GM10847 (cell line): ENCODE data around the gene ZNF213.

ENCODE experiments used
- POLR2A ChIP-seq: IDR thresholded peaks from 2 replicates; pipeline ENCODE4 v1.6.1; 2011; ENCODE audit not compliant: insufficient read length; ENCODE audit errors: extremely low read depth

Gene ZNF213

DNA sequence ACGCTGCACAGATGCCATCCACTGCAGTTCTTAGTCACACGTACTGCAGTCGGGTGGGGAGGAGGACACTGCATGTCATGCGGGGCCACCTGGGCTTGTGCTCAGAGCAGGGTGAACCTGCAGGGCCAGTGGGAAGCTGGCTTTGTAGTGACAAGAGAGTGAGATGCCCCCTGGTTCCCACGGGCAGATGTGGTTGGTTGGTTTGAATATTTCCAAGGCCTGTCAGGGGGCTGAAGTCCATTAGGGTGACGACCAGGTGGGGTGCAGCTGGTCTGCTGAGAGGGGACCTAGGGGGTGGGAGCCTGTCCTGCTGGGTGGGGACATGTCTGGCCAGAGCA lies 14.3 kb downstream of the ZNF213 start:
- no peak for TF ChIP-seq POLR2A

DNA sequence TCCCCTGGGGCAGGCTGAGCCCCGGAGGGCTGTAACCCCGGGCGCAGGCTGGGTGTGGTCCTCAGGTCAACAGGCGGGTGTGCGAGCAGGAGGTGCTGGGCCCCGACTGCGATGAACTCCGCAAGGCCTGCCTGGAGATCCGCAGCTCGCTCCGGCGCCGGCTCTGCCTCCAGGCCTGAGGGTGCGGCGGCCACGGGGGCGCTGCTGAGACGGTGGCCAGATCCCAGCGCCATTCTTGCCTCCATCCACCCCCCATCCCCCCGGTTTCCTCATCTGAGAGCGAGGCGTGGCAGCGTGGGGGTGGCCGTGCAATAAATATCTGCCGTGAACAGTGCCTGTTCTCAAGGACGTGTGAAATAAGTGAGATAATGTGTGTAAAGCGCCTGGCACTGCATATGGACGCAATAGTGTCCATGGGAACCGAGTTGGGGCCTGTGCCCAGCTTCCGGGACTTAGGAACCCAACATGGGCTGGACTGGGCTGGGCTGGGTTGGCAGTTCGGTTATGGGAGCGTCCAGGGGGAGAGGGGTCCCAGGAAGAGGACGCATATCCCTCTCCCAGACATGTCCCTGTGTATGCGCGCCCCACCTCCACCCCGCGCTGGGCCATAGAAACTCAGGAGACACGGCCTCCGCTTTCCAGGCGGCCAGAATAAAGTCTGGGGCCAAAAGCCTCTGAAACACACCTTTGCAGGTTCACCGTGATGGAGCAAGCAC lies 15.0 kb downstream of the ZNF213 start:
- no peak for TF ChIP-seq POLR2A

DNA sequence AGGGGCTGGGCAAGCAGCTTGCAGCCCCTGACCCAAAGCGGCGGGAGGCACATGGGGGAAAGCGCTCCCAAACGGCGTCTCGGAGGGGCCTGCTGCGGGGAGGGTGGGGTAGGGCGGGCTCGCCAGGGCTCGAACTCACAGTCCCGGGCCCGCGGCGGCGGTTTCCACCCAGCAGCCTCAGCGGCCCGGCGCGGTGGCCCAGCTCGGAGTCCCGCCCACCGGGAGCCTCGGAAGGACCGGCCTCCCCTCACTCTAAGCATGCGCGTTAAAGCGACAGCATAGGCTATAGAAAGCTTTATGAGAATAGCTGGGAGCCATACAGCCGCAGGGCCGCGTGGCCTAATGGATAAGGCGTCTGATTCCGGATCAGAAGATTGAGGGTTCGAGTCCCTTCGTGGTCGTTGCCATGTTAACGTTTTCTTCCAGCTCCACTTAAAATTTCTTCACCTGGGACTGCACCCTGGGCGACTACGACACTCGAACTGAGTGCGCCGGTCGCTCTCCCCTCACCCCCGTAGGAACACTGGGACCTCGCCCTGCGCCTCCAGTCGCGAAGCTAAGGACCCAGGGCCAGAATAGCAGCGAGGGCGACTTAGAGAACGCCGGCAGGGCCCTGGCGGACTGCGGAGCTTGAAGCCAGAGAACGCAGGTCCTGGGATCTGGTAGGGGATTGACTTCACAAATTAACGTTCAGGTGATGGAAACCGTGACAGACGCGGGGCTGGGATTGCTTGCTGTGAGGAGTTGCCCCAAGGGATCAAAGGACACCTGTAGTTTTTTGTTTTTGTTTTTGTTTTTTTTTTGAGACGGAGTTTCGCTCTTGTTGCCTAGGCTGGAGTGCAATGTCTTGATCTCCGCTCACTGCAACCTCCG lies 15.8 kb downstream of the ZNF213 start:
- TF ChIP-seq POLR2A: no peak

DNA sequence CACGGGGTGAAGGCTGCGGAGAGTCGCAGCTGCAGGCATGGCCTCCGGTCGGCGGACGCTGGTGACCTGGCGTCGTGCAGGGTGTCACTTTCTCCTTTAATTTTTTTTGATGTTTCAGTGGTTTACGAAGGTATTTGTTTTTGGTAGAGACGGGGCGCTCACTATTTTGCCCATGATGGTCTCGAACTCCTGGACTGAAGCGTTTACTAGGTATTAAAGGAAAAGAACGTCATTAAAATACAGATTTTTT lies 17.1 kb downstream of the ZNF213 start:
- no peak for TF ChIP-seq POLR2A

DNA sequence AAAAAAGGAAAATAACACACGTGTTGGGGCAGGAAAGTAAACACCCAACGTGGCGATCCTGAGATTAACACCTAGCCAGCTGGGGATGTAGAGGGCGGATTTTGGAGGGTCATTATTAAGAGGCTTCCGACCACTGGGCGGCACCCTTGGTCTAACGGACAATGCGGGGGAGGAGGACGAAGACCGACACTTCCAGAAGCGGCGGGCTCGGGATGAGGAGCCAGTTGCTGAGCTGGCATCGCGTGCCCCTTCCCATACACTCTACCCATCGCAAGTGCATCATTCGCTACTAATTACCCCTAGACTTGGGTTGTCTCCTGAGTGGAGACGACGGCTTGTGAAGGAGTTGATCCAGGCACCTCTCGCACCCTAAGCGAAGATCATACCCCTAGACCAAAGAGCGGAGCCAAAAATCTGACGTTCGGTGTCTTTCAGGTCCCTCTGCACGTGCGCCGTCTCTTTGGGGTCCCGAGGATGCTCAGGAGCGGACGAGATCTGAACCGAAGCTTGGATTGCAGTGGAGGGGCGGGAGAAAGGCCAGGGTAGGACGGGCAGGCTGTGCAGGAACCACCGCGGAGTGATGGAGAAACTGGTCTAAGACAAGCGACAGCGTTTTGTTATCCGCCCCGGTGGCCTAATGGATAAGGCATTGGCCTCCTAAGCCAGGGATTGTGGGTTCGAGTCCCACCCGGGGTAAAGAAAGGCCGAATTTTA lies 17.6 kb downstream of the ZNF213 start:
- TF ChIP-seq POLR2A: no peak

DNA sequence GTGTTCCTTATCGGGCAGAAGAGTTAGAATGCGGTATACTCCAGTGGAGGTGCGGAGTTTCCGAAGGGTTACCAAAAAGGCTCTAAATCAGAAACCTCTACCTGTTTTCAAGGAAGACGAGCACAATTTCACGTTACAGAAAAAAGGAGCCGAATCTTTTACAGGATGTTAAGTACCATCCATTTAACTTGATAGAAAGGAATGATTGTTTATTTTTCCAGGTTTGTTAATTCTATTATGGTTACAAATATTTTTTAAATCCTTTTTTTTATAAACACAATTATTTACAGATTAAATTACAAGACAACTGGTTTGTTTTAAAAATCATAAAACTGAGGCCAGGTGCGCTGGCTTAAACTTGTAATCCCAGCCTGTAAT lies 18.2 kb downstream of the ZNF213 start:
- TF ChIP-seq POLR2A: no peak

DNA sequence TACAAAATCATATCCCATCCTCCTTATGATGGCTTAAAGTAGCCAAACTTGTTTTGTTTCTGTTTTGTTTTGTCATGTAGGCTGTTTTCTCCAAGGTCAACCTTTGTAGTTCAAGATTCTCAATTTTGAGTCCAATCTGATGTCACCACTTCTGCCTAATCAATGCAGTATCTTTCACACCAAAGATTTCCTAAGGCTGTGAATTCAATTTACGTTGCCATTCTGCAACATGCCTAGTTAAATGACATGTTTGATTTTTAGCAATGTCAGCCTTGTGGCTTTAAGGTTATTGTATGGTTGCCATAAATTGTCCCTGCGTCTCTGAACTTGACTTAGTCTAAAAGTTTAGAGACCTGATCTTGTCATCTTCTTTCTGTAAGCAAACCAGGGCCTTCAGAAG lies 20.4 kb downstream of the ZNF213 start:
- no peak for TF ChIP-seq POLR2A

DNA sequence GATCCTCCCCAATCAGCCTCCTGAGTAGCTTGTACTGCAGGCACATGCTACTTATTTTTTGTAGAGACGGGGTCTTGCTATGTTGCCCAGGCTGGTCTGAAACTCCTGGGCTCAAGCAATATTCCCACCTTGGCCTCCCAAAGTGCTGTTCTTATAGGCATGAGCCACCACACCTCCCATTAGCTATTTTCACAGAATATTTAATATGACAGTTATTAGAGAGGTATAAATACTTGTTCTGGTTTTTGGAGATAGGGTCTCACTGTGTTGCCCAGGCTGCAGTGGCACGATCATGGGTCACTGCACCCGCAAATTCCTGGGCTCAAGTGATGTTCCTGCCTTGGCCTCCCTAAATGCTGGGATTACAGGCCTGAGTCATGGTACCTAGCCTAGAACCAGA lies 21.1 kb downstream of the ZNF213 start:
- TF ChIP-seq POLR2A: no peak

DNA sequence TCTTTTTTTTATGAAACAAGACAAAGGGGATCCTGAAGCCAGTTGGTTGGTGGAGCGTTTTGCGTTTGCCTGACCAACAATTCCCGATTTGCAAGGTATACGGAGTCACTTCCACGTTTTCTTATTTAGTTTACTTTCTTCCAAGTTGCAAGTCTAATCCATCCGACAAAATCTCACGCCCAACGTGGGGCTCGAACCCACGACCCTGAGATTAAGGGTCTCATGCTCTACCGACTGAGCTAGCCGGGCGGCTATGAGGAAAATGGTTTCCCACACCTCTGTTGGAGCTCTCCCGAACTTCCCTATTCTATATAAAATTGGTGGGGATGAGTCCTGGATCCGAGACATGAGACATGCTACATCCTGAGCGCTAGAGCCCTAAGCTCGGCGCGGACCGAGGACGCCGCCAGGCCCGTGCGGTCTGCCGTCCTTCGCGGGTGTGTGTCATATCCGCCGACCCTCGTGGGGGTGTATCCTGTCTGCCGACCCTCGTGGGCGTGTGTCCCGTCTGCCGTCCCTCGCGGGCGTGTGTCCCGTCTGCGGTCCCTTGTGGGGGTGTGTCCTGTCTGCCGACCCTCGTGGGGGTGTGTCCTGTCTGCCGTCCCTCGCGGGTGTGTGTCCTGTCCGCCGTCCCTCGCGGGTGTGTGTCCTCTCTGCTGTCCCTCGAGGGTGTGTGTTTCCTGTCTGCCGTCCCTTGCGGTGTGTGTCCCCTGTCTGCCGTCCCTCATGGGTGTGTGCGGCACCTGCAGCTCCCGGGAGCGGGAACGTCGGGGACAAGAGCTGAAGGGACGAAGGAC lies 22.6 kb downstream of the ZNF213 start:
- no peak for TF ChIP-seq POLR2A

DNA sequence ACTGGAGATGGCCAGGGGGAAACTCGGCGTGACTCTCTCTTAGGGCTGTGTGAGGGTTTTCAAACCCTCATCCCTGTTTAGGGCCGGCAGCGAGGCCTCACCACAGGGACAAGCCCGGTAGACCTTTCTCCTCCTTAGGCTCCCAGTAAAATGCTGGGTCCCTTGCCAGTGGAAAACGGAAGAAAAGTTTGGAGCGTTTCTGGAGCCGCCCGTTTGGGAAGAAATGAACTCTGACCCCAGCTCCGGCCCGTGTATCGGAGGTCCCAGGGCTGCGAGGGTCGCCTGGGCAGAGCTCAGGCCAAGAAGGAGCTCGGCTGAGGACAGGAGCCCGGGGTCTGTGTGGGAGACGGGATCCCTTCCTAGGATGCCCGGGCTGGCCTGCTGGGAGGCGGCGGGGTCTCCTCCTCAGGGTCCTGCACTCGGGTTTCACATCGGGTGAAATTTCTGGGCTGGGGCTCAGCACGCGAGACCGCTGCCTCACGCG lies 23.2 kb downstream of the ZNF213 start:
- TF ChIP-seq POLR2A: no peak

DNA sequence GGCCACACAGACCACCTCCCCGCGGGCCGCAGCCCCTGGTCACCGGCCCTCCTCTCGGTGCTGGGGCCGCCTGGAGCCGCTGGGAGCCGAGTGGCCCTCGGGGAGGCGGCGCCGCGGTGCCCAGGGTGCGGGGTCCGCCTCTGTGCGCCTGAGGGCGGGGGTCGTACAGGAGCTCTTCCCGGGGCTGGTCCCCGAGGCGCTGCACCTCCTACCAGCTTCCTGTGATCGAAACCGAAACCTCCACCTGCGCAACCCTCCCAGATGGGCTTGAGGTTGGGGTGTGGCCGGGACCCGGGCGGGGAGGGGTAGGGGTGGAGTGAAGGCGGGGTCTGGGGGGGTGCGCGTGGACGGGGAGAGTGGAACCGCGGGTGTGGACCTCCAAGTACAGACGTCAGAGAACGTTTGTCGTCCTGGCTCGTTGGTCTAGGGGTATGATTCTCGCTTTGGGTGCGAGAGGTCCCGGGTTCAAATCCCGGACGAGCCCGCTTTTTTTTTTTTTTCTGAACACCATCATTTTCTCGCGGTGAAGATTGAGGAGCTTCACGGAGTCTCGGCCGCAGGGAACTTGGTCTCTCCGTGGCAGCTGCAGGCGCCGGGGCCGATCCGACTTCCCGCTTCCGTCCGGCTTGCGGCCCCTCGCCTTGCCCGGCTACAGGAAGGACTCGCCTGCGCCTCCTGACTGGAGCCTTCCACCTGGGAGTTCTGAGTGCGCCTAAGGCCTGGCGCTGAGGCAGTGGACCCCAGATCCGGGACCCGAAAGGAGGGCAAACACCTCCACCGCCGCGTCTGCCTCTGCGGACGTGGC lies 23.9 kb downstream of the ZNF213 start:
- TF ChIP-seq POLR2A: no peak

DNA sequence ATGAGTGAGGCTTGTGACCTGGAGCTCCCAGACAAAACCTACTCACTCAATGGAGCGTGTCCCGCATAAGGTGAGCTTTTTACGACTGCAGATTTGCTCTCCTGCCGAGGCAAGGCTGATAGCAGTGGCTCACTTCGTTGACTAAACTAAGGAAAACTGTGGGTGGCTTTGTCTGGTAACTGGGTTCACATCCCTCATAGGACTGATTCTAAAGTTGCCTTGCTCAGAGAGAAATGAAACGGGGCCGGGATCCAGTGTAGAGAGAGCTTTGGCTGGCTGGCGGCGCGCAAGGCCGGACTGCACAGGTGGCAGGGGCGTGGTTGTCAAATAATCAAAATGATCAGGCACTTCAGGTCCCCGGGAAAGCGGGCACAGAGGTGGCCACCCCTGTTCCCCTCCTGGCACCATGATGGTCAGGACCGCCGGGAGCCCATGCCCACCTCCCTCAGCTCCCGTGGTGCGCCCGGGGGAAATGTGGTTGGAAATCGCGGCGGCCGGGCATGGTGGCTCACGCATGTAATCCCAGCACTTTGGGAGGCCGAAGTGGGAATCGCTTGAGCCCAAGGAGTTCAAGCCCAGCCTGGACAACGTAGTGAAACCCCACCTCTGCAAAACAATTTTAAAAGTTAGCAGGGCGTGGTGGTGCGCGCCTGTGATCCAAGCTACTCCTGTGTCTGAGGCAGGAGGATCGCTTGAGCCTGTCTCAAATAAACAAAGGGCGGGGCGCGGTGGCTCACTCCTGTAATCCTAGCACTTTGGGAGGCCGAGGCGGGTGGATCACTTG lies 26.6 kb downstream of the ZNF213 start:
- no peak for TF ChIP-seq POLR2A

DNA sequence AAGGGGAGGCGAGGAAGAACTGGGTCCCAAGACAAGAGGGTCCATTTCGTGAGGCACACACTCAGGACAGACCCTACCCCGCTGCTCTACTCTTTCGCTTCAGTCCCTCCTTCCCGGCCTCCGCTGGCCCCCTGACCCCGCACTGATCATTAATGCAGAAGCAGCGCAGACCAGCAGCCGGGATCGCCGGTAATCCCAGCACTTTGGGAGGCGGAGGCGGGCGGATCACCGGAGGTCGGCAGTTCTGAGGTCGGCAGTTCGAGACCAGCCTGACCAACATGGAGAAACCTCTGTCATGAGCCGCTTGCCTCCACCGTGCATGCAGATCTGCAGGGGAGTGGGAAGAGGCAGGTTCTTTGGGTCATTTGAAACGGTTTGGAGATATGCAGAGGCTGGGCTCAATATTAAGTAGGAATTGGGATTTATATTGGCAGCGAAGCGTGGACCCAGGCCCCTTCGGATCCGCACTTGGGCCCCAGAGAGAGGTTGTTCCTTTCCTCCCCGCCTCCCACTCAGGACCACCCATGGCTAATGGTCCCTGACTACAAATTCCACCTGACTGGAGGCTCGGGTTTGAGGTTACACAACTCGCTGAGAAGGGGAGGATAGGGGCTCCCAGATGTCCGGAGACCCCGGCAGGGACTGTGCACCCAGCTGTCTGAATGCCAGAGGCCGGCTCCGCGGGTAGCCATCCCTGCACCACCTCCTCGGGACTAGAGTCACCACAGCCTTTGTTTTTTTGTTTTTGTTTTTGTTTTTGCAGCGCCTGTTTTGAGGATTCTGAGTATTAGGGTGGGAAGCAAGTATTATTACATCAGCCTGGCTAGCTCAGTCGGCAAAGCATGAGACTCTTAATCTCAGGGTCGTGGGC lies 29.5 kb downstream of the ZNF213 start:
- TF ChIP-seq POLR2A: no peak

DNA sequence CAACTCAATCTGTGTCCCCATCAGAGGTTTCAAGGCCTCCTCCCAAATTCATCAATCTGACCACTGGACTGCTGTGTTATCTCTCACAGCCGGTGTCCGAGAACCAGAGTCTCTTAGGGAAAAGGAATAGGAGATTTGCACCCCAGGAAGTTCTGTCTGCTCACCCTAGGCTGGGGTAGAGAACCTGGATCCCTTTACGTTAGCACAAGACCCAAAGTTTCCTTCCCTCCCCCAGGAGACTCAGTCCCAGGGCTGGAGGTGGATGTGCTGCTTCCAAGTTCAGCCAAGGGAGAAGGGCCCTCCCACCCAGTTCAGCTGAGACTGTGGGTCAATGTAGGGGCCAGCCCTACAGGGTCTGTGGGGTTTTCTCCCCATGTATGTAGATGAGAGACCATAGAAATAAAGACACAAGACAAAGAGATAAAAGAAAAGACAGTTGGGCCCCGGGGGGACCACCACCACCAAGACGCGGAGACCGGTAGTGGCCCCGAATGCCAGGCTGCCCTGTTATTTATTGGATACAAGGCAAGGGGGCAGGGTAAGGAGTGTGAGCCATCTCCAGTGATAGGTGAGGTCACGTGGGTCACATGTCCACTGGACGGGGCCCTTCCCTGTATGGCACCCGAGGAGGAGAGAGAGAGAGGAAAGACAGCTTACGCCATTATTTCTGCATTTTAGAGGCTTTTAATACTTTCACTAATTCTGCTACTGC lies 30.4 kb downstream of the ZNF213 start:
- TF ChIP-seq POLR2A: no peak
